ENCODE data around the gene TMEM129.

DNA sequence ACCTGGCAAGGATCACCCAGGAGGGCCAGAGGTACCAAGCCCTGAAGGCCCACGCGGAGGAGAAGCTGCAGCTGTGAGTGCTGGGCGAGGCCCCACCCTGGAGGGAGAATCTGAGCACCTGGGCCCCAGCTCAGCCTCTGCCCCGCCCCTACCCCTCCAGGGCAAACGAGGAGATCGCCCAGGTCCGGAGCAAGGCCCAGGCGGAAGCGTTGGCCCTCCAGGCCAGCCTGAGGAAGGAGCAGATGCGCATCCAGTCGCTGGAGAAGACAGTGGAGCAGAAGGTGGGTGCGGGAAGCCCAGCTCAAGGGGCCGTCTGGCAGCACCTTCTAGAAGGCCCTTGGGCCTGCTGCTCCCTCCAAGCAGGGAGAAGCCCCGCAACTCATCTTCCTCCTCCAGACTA is 23.4 kb upstream of the TMEM129 start:
- TF ChIP-seq CTCF (IDR thresholded peaks at IDR 0.05): no peak
- no peak for TF ChIP-seq POLR2A (IDR thresholded peaks at IDR 0.05)
